Eye (tissue), 1 donor: ENCODE data around the gene SCAPER.

ENCODE experiments used
- DNase-seq: peaks from one replicate; pipeline ENCODE4 v3.0.0-alpha.2; 2015

SCAPER gene

GRCh38 chr15:76386178-76386577, 519.0 kb downstream of the SCAPER start:
- no peak for DNase-seq

GRCh38 chr15:76384409-76384808, 520.7 kb downstream of the SCAPER start:
- no peak for DNase-seq

GRCh38 chr15:76382987-76383728, 522.0 kb downstream of the SCAPER start:
- no peak for DNase-seq

- DNase-seq, result no peak
These were observed 523.8 kb downstream of the SCAPER start for GRCh38 chr15:76381366-76381765.

GRCh38 chr15:76380249-76380648, 524.9 kb downstream of the SCAPER start:
- no peak for DNase-seq

- DNase-seq, result no peak
These were observed 526.4 kb downstream of the SCAPER start for GRCh38 chr15:76378691-76379090.

- DNase-seq, result no peak
These were observed 527.4 kb downstream of the SCAPER start for GRCh38 chr15:76377751-76378150.

- no peak for DNase-seq
These were observed 527.9 kb downstream of the SCAPER start for GRCh38 chr15:76377217-76377616.

- DNase-seq, result peak; percentile 22
These were observed 528.3 kb downstream of the SCAPER start for GRCh38 chr15:76376816-76377215.

- peak; percentile 35 for DNase-seq
These were observed 529.1 kb downstream of the SCAPER start for GRCh38 chr15:76376029-76376428.

GRCh38 chr15:76368122-76368621, 537.0 kb downstream of the SCAPER start:
- no peak for DNase-seq

- DNase-seq, result no peak
These were observed 538.4 kb downstream of the SCAPER start for GRCh38 chr15:76366714-76367113.

- no peak for DNase-seq
These were observed 541.9 kb downstream of the SCAPER start for GRCh38 chr15:76363251-76363650.

- no peak for DNase-seq
These were observed 544.7 kb downstream of the SCAPER start for GRCh38 chr15:76360416-76360815.

- DNase-seq, result no peak
These were observed 546.0 kb downstream of the SCAPER start for GRCh38 chr15:76359152-76359551.

- no peak for DNase-seq
These were observed 546.7 kb downstream of the SCAPER start for GRCh38 chr15:76358453-76358852.

- no peak for DNase-seq
These were observed 550.2 kb downstream of the SCAPER start for GRCh38 chr15:76354823-76355440.

GRCh38 chr15:76353903-76354302, 551.2 kb downstream of the SCAPER start:
- no peak for DNase-seq

GRCh38 chr15:76353023-76353577, 552.0 kb downstream of the SCAPER start:
- DNase-seq, result no peak

GRCh38 chr15:76349301-76350070, 555.7 kb downstream of the SCAPER start:
- no peak for DNase-seq

GRCh38 chr15:76347482-76348055, 557.6 kb downstream of the SCAPER start:
- DNase-seq, result peak; percentile 65

- peak; percentile 77 for DNase-seq
These were observed 558.3 kb downstream of the SCAPER start for GRCh38 chr15:76346669-76347481.
